ENCODE results near the gene SLC12A7. TPM values are rescaled to one million over a fixed set of nuclear protein-coding genes. Genes with fewer than 3 reads are reported as not detected.
"Not testable (repeated sequence)": the region's sequence is repeated elsewhere in the genome, so short reads cannot be mapped to it uniquely, and the experiment has no call there.

SLC12A7 gene
- total RNA-seq, 1 donor from 2014 or later: 101 TPM

DNA sequence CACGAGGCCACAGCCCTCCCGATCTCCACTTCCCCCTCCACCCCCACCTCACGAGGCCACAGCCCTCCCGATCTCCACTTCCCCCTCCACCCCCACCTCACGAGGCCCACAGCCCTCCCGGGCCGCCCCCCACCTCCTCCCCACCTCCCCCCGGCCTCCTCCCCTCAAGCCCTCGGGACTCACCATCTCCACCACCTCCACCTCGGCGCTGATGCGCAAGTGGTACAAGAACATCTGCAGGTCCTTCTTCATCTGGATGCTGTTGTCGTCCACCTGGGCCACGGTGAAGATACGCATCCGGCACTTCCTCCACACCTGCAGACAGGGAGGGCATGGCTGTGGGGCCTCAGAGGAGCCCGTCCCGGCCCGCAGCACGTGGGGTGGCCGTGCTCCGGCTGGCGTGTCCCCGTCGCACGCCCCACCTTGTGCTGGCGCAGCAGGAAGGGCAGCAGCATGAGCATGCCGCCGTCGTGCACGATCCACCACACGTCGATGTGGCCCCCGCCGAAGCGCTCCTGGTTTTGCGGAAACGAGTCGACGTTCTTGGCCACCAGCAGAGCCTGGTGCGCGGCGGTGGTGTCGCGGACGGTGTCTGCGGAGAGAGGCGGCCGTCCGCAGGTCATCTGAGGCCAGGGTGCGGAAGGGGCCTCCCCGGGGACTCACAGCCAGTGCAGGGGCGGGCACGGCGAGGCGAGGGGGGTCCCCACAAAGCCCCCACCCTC, 48.0 kb downstream of the SLC12A7 start:
- Histone ChIP-seq H3K9me3 (no peaks in the 10 kb centered on the region), H3K4me1 (no peaks in the 10 kb centered on the region), H3K4me3 (no peak overlapping the region), H3K27ac (no peak overlapping the region), H3K27me3 (no peaks in the 10 kb centered on the region), H3K36me3 (peaks cover 13 to 18% of the 10 kb centered on the region in 2 donors)
- TF ChIP-seq, protein P1, sequence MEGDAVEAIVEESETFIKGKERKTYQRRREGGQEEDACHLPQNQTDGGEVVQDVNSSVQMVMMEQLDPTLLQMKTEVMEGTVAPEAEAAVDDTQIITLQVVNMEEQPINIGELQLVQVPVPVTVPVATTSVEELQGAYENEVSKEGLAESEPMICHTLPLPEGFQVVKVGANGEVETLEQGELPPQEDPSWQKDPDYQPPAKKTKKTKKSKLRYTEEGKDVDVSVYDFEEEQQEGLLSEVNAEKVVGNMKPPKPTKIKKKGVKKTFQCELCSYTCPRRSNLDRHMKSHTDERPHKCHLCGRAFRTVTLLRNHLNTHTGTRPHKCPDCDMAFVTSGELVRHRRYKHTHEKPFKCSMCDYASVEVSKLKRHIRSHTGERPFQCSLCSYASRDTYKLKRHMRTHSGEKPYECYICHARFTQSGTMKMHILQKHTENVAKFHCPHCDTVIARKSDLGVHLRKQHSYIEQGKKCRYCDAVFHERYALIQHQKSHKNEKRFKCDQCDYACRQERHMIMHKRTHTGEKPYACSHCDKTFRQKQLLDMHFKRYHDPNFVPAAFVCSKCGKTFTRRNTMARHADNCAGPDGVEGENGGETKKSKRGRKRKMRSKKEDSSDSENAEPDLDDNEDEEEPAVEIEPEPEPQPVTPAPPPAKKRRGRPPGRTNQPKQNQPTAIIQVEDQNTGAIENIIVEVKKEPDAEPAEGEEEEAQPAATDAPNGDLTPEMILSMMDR (IDR thresholded peaks at IDR 0.05): no peak
- intact Hi-C loops (cut with DNase I): no loop called here
- DNase-seq (ENCODE audit: low spot score in 2 of 2): no peak

- no peak overlapping the region for H3K27ac ChIP-seq
- no peaks in the 10 kb centered on the region for H3K4me1 ChIP-seq
- H3K4me3 ChIP-seq: no peak overlapping the region
- DNase-seq (ENCODE audit: low spot score in 2 of 2): no peak
- H3K27me3 ChIP-seq: no peaks in the 10 kb centered on the region
- TF ChIP-seq, protein P1 (IDR thresholded peaks at IDR 0.05): no peak
- intact Hi-C loops (cut with DNase I): no loop called here
- H3K9me3 ChIP-seq: no peaks in the 10 kb centered on the region
- H3K36me3 ChIP-seq: peaks cover 13 to 24% of the 10 kb centered on the region in 2 donors
Measured at GRCh38 chr5:1062761-1063568, 48.9 kb downstream of the SLC12A7 start.

DNA sequence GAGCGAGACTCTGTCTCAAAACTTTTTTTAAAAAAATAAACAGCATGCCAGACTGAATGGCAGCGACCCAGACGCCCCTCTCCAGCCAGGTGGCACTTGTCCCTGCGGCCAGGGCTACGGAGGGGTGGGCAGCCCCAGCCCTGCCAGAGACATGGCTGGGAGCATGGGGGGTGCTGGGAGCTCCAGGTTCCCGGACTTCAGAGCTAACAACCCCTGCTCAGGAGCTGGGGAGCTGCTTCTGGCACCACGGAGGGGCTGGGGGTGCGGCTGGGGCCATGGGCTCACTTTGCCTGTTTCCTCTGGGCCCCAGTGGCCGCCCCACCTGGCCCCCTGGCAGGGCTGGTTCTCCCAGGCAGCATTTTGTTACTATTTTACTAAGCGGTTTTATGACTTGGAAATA, 49.9 kb downstream of the SLC12A7 start:
- DNase-seq (ENCODE audit: low spot score in 2 of 2): no peak
- no peak overlapping the region for H3K4me3 ChIP-seq
- peaks cover 14 to 34% of the 10 kb centered on the region in 2 donors for H3K36me3 ChIP-seq
- TF ChIP-seq, protein P1 (IDR thresholded peaks at IDR 0.05): no peak
- H3K27ac ChIP-seq: no peak overlapping the region
- intact Hi-C loops (cut with DNase I): no loop called here
- H3K27me3 ChIP-seq: no peaks in the 10 kb centered on the region
- H3K9me3 ChIP-seq: no peaks in the 10 kb centered on the region
- H3K4me1 ChIP-seq: no peaks in the 10 kb centered on the region

DNA sequence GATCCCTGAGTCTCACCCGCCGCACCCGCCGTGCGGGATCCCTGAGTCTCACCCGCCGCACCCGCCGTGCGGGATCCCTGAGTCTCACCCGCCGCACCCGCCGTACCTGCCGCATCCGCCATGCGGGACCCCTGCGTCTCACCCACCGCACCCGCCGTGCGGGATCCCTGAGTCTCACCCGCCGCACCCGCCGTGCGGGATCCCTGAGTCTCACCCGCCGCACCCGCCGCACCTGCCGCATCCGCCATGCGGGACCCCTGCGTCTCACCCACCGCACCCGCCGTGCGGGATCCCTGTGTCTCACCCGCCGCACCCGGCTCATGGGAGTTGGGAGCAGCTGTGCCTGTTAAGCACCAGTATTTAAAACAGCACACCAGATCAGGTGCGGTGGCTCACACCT, 50.6 kb downstream of the SLC12A7 start:
- DNase-seq (ENCODE audit: low spot score in 2 of 2); H3K27ac ChIP-seq; H3K27me3 ChIP-seq; H3K9me3 ChIP-seq; intact Hi-C loops (cut with DNase I); H3K4me3 ChIP-seq; H3K4me1 ChIP-seq: not testable (repeated sequence)
- H3K36me3 ChIP-seq: peaks cover 20 to 38% of the 10 kb centered on the region in 2 donors

DNA sequence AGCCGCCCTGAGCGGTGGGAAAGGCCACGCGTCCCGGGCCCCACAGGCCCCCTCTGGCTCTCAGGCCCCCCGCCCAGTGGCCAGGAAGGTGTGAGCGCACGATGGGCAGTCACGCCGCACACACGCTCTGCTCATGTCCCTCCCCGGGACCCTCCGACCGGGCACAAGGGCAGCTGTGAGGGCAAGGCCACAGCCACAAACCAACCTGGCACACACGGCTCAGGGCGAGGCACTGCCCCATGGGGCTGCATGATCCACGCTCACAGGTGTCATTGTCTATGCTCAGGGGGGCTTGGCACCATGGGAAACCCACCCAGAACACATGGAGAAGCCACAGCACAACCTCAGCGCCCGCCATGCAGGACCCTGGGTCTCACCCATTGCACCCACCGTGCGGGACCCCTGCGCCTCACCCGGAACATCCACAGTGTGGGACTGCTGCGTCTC, 51.3 kb downstream of the SLC12A7 start:
- H3K4me1 ChIP-seq: no peaks in the 10 kb centered on the region
- H3K36me3 ChIP-seq: peaks cover 25 to 39% of the 10 kb centered on the region in 2 donors
- no peaks in the 10 kb centered on the region for H3K27me3 ChIP-seq
- TF ChIP-seq, protein P1 (IDR thresholded peaks at IDR 0.05): no peak
- H3K9me3 ChIP-seq: no peaks in the 10 kb centered on the region
- H3K27ac ChIP-seq: no peak overlapping the region
- intact Hi-C loops (cut with DNase I): no loop called here
- H3K4me3 ChIP-seq: no peak overlapping the region
- no peak for DNase-seq (ENCODE audit: low spot score in 2 of 2)

DNA sequence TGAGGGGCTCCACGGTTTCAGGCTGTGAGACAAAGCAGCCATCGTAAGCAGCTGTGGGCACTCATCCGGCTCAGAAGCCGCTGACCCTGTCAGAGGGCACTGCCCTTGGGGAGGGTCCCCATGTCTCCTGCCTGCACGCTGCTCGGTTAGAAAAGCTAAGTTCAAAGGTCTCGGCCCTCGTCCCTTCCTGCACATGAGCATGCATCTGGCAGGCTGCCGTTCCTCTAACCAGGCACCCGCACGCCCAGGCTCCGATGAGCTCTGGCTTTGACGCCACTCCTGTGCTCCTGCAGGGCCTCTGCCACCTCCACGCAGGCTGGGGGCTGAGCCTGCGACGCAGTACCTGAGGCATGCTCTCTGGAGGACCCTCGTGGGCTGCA, 52.0 kb downstream of the SLC12A7 start:
- H3K36me3 ChIP-seq: peaks cover 26 to 39% of the 10 kb centered on the region in 2 donors
- H3K27ac ChIP-seq: no peak overlapping the region
- H3K4me3 ChIP-seq: no peak overlapping the region
- H3K4me1 ChIP-seq: no peaks in the 10 kb centered on the region
- no peak for DNase-seq (ENCODE audit: low spot score in 2 of 2)
- intact Hi-C loops (cut with DNase I): no loop called here
- no peaks in the 10 kb centered on the region for H3K9me3 ChIP-seq
- TF ChIP-seq, protein P1 (IDR thresholded peaks at IDR 0.05): no peak
- no peaks in the 10 kb centered on the region for H3K27me3 ChIP-seq

All from ascending aorta (tissue), 2 donors.